Osteocyte (in vitro differentiated cells): ENCODE measurements around the gene KIAA0232. TPM values are rescaled to one million over a fixed set of nuclear protein-coding genes. Genes with fewer than 3 reads are reported as not detected.
"Not testable (repeated sequence)": the region's sequence is repeated elsewhere in the genome, so short reads cannot be mapped to it uniquely, and the experiment has no call there.

ENCODE experiments used
- DNase-seq: peaks from one replicate; pipeline ENCODE4 v3.0.0; 2021; ENCODE audit warnings: mixed read lengths; ENCODE audit not compliant: unreplicated experiment; ENCODE audit errors: extremely low spot score
- H3K27ac Mint-ChIP-seq: one replicate; pipeline ENCODE4 v1.8.0; 2021; ENCODE audit warnings: mild to moderate bottlenecking, mixed read lengths; ENCODE audit not compliant: unreplicated experiment
- H3K27me3 Mint-ChIP-seq: one replicate; pipeline ENCODE4 v1.8.0; 2021; ENCODE audit warnings: mixed read lengths; ENCODE audit not compliant: unreplicated experiment
- H3K36me3 Mint-ChIP-seq: one replicate; pipeline ENCODE4 v1.8.0; 2021; ENCODE audit warnings: mixed read lengths; ENCODE audit not compliant: unreplicated experiment
- H3K4me1 Mint-ChIP-seq: one replicate; pipeline ENCODE4 v1.8.0; 2021; ENCODE audit warnings: mixed read lengths; ENCODE audit not compliant: unreplicated experiment
- H3K4me3 Mint-ChIP-seq: one replicate; pipeline ENCODE4 v1.8.0; 2021; ENCODE audit warnings: mild to moderate bottlenecking, moderate library complexity, mixed read lengths; ENCODE audit not compliant: unreplicated experiment
- H3K9me3 Mint-ChIP-seq: one replicate; pipeline ENCODE4 v1.8.0; 2021; ENCODE audit warnings: mixed read lengths; ENCODE audit not compliant: unreplicated experiment
- total RNA-seq: library from RNA; stranded (reverse); gene quantifications from 2 replicates; pipeline ENCODE4 v1.2.1, GENCODE V29; 2021
- TF ChIP-seq, protein P1 (sequence below): fragments of 200-600 bp; sonication (generic); IDR thresholded peaks from 2 replicates; pipeline ENCODE4 v1.5.0; 2021; ENCODE audit warnings: antibody characterized with exemption, mild to moderate bottlenecking, moderate library complexity

Gene KIAA0232
- total RNA-seq, 1 donor from 2014 or later, result 27.1 TPM

DNA sequence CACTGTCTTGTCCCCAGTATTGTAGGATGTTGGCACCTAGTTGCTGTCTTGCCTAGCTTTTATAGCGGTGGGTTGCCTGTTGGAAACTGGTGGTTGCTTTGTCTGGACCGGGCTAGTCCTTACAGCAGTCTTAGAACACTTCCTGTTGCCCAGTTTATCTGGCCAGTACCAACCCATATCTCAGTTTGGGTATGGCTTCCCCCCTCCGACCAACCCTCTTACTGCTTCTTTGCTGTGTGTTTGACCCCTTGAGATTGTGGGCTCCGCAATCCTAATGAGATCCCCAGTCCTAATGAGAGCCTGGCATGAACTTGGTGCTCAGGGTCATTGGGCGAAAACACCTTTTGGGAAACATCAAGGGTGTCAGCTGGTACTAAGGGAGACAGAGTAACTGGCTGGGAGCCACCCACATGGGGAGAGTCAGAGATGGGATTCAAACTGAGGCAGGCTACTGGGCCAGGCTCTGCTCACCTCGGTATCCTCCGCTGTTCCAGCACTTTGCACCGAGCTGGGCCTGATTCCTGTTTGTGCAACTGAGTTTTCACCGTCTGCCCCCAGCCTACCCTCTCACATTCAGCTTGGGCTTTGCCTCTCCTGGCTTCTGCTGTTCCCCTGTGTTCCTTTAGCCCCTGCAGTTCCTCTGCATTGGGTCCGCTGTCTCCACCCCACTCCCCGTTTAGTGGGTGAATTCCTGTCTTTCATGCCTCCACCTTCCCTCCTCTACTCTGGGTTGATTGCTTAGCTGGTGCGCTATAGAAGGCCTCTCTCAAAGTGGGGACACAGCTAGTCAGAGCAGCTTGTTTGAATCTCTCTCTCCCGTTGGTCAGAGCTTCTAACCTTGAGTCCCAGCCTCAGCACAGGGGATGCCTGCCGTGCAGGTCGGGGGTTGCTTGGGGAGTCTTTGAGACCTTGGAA lies 128.7 kb downstream of the KIAA0232 start:
- Mint-ChIP-seq H3K9me3 (no peaks in the 10 kb centered on the region), H3K4me1 (peaks cover 21% of the 10 kb centered on the region), H3K27ac (no peak overlapping the region), H3K4me3 (peak overlapping the region; percentile 90), H3K36me3 (no peaks in the 10 kb centered on the region), H3K27me3 (peaks cover 4% of the 10 kb centered on the region)
- DNase-seq, result no peak
- TF ChIP-seq, protein P1, sequence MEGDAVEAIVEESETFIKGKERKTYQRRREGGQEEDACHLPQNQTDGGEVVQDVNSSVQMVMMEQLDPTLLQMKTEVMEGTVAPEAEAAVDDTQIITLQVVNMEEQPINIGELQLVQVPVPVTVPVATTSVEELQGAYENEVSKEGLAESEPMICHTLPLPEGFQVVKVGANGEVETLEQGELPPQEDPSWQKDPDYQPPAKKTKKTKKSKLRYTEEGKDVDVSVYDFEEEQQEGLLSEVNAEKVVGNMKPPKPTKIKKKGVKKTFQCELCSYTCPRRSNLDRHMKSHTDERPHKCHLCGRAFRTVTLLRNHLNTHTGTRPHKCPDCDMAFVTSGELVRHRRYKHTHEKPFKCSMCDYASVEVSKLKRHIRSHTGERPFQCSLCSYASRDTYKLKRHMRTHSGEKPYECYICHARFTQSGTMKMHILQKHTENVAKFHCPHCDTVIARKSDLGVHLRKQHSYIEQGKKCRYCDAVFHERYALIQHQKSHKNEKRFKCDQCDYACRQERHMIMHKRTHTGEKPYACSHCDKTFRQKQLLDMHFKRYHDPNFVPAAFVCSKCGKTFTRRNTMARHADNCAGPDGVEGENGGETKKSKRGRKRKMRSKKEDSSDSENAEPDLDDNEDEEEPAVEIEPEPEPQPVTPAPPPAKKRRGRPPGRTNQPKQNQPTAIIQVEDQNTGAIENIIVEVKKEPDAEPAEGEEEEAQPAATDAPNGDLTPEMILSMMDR, result no peak

DNA sequence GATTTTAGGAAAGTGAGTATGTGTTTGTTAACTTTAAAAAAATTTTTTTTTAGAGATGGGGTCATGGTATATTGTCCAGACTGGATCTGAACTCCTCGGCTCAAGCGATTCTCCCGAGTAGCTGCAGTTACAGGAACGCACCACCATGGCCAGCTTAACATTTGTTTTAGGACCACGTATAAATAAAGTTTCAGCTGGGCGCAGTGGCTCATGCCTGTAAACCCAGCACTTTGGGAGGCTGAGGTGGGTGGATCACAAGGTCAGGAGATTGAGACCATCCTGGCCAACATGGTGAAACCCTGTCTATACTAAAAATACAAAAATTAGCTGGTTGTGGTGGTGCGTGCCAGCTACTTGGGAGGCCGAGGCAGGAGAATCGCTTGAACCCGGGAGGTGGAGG lies 129.4 kb downstream of the KIAA0232 start:
- peaks cover 28% of the 10 kb centered on the region for H3K4me1 Mint-ChIP-seq
- not testable (repeated sequence) for H3K27ac Mint-ChIP-seq, H3K4me3 Mint-ChIP-seq, H3K27me3 Mint-ChIP-seq, H3K9me3 Mint-ChIP-seq, H3K36me3 Mint-ChIP-seq, DNase-seq

DNA sequence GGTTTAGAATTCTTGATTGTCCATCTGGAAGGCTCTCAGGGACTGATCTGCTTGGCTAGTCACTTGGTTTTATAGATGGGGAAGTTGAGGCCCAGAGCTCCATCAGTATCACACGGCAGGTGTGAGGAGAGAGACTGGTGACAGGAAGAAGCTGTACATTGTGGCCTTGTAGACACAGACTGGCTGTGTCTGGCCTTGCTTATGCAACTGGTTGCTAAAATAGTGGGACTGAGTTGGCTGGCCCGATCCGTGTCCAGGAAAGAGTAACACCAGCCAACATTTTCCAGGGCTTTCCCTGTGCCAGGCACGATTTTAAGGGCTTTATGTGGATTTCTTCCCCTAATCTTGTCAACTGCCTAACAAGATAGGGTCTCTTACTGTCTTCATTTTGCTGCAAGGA lies 129.9 kb downstream of the KIAA0232 start:
- no peak overlapping the region for H3K4me3 Mint-ChIP-seq
- no peak for DNase-seq
- H3K36me3 Mint-ChIP-seq, result no peaks in the 10 kb centered on the region
- no peaks in the 10 kb centered on the region for H3K27me3 Mint-ChIP-seq
- H3K4me1 Mint-ChIP-seq, result peaks cover 33% of the 10 kb centered on the region
- no peaks in the 10 kb centered on the region for H3K9me3 Mint-ChIP-seq
- TF ChIP-seq, protein P1, result no peak
- H3K27ac Mint-ChIP-seq, result no peak overlapping the region

- TF ChIP-seq, protein P1, result no peak
- Mint-ChIP-seq H3K27me3 (no peaks in the 10 kb centered on the region), H3K4me1 (peaks cover 36% of the 10 kb centered on the region), H3K36me3 (no peaks in the 10 kb centered on the region), H3K9me3 (no peaks in the 10 kb centered on the region), H3K4me3 (no peak overlapping the region), H3K27ac (no peak overlapping the region)
- DNase-seq, result no peak
These were observed 130.9 kb downstream of the KIAA0232 start for GRCh38 chr4:6913350-6913905.

DNA sequence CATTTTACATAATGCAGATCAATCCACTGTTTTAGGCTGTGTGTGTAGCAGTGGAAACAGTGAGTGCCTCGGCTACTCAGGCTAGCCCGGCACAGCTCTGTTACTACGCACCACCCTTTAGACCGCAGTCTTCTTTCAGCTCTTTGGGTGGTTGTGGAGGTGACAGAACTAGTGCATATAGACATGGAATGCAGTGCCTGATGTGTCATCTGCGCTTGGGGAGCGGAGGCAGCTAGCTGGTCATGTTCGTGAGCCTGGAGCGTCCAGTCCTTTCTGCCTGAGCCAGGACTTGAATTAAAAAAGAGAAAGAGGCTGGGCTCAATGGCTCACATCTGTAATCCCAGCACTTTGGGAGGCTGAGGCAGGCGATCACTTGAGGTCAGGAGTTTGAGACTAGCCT lies 131.9 kb downstream of the KIAA0232 start:
- Mint-ChIP-seq H3K27me3 (no peaks in the 10 kb centered on the region), H3K36me3 (no peaks in the 10 kb centered on the region), H3K27ac (no peak overlapping the region), H3K4me3 (no peak overlapping the region), H3K9me3 (no peaks in the 10 kb centered on the region), H3K4me1 (peaks cover 30% of the 10 kb centered on the region)
- TF ChIP-seq, protein P1, result no peak
- DNase-seq, result no peak
